ENCODE data around the gene CD164.
"Not testable (repeated sequence)": the region's sequence is repeated elsewhere in the genome, so short reads cannot be mapped to it uniquely, and the experiment has no call there.

CD164 gene

GRCh38 chr6:109342506-109342905 is 39.8 kb downstream of the CD164 start:
- DNase-seq: no peak

GRCh38 chr6:109340811-109341210 is 41.5 kb downstream of the CD164 start:
- DNase-seq: no peak

GRCh38 chr6:109339906-109340678 is 42.2 kb downstream of the CD164 start:
- DNase-seq: no peak

GRCh38 chr6:109336221-109336961 is 45.9 kb downstream of the CD164 start:
- no peak for DNase-seq

GRCh38 chr6:109333870-109334269 is 48.4 kb downstream of the CD164 start:
- DNase-seq: not testable (repeated sequence)

- no peak for DNase-seq
These were observed 49.5 kb downstream of the CD164 start for GRCh38 chr6:109332748-109333147.

- DNase-seq: no peak
These were observed 51.2 kb downstream of the CD164 start for GRCh38 chr6:109331081-109331480.

- no peak for DNase-seq
These were observed 52.0 kb downstream of the CD164 start for GRCh38 chr6:109330263-109330662.

- no peak for DNase-seq
These were observed 53.6 kb downstream of the CD164 start for GRCh38 chr6:109328629-109329028.

GRCh38 chr6:109327959-109328358 is 54.3 kb downstream of the CD164 start:
- DNase-seq: no peak

- no peak for DNase-seq
These were observed 54.8 kb downstream of the CD164 start for GRCh38 chr6:109327491-109327890.

GRCh38 chr6:109326351-109326750 is 55.9 kb downstream of the CD164 start:
- DNase-seq: no peak

GRCh38 chr6:109325400-109325801 is 56.9 kb downstream of the CD164 start:
- DNase-seq: no peak

GRCh38 chr6:109323241-109323640 is 59.0 kb downstream of the CD164 start:
- no peak for DNase-seq

- DNase-seq: no peak
These were observed 59.4 kb downstream of the CD164 start for GRCh38 chr6:109322825-109323224.

- DNase-seq: no peak
These were observed 60.5 kb downstream of the CD164 start for GRCh38 chr6:109321752-109322151.

GRCh38 chr6:109320072-109320471 is 62.2 kb downstream of the CD164 start:
- DNase-seq: no peak

- no peak for DNase-seq
These were observed 63.9 kb downstream of the CD164 start for GRCh38 chr6:109318328-109318876.

GRCh38 chr6:109316909-109317308 is 65.4 kb downstream of the CD164 start:
- DNase-seq: no peak
